ENCODE results near the gene AGAP2.

Gene AGAP2

GRCh38 chr12:57707250-57707649 lies 31.3 kb downstream of the AGAP2 start:
- H3K36me3 ChIP-seq (ENCODE audit: control insufficient read depth, insufficient read depth, low read length), result peaks cover 5% of the 10 kb centered on the region; the same call in 1 of the 2 replicates
- H3K9ac ChIP-seq (ENCODE audit: low read depth, low read length), result no peak overlapping the region
- H3K9me3 ChIP-seq (ENCODE audit: control insufficient read depth, insufficient read depth, low read length), result no peaks in the 10 kb centered on the region
- H3K4me1 ChIP-seq (ENCODE audit: control insufficient read depth, insufficient read depth, low read length), result no peaks in the 10 kb centered on the region
- H3K27me3 ChIP-seq (ENCODE audit: control insufficient read depth, insufficient read depth, low read length), result no peaks in the 10 kb centered on the region
- no peak overlapping the region for H3K4me3 ChIP-seq (ENCODE audit: low read depth, low read length)
- no peak overlapping the region for H3K27ac ChIP-seq (ENCODE audit: low read depth, low read length)

- no peaks in the 10 kb centered on the region for H3K4me1 ChIP-seq (ENCODE audit: control insufficient read depth, insufficient read depth, low read length)
- peaks cover 14% of the 10 kb centered on the region for H3K36me3 ChIP-seq (ENCODE audit: control insufficient read depth, insufficient read depth, low read length)
- no peak overlapping the region for H3K9ac ChIP-seq (ENCODE audit: low read depth, low read length)
- H3K27ac ChIP-seq (ENCODE audit: low read depth, low read length), result no peak overlapping the region
- no peak overlapping the region for H3K4me3 ChIP-seq (ENCODE audit: low read depth, low read length)
- H3K9me3 ChIP-seq (ENCODE audit: control insufficient read depth, insufficient read depth, low read length), result no peaks in the 10 kb centered on the region
- H3K27me3 ChIP-seq (ENCODE audit: control insufficient read depth, insufficient read depth, low read length), result no peaks in the 10 kb centered on the region
Observed at GRCh38 chr12:57700317-57700716, 38.2 kb downstream of the AGAP2 start.

GRCh38 chr12:57698414-57698813 lies 40.1 kb downstream of the AGAP2 start:
- H3K4me1 ChIP-seq (ENCODE audit: control insufficient read depth, insufficient read depth, low read length), result 0 out of 2 replicates have a peak, but pooled peaks cover 4% of the 10 kb centered on the region
- no peaks in the 10 kb centered on the region for H3K27me3 ChIP-seq (ENCODE audit: control insufficient read depth, insufficient read depth, low read length)
- H3K9ac ChIP-seq (ENCODE audit: low read depth, low read length), result no peak overlapping the region
- no peaks in the 10 kb centered on the region for H3K9me3 ChIP-seq (ENCODE audit: control insufficient read depth, insufficient read depth, low read length)
- no peak overlapping the region for H3K4me3 ChIP-seq (ENCODE audit: low read depth, low read length)
- peaks cover 14% of the 10 kb centered on the region for H3K36me3 ChIP-seq (ENCODE audit: control insufficient read depth, insufficient read depth, low read length)
- no peak overlapping the region for H3K27ac ChIP-seq (ENCODE audit: low read depth, low read length)

- Histone ChIP-seq H3K4me3 (ENCODE audit: low read depth, low read length) (no peak overlapping the region), H3K9me3 (ENCODE audit: control insufficient read depth, insufficient read depth, low read length) (no peaks in the 10 kb centered on the region), H3K4me1 (ENCODE audit: control insufficient read depth, insufficient read depth, low read length) (0 out of 2 replicates have a peak, but pooled peaks cover 4% of the 10 kb centered on the region), H3K27me3 (ENCODE audit: control insufficient read depth, insufficient read depth, low read length) (no peaks in the 10 kb centered on the region), H3K9ac (ENCODE audit: low read depth, low read length) (no peak overlapping the region), H3K27ac (ENCODE audit: low read depth, low read length) (no peak overlapping the region), H3K36me3 (ENCODE audit: control insufficient read depth, insufficient read depth, low read length) (peaks cover 14% of the 10 kb centered on the region)
Observed at GRCh38 chr12:57697076-57697475, 41.5 kb downstream of the AGAP2 start.

GRCh38 chr12:57695770-57696432 lies 42.6 kb downstream of the AGAP2 start:
- Histone ChIP-seq H3K36me3 (ENCODE audit: control insufficient read depth, insufficient read depth, low read length) (peaks cover 14% of the 10 kb centered on the region), H3K4me3 (ENCODE audit: low read depth, low read length) (no peak overlapping the region), H3K9me3 (ENCODE audit: control insufficient read depth, insufficient read depth, low read length) (no peaks in the 10 kb centered on the region), H3K4me1 (ENCODE audit: control insufficient read depth, insufficient read depth, low read length) (0 out of 2 replicates have a peak, but pooled peaks cover 4% of the 10 kb centered on the region), H3K9ac (ENCODE audit: low read depth, low read length) (no peak overlapping the region), H3K27ac (ENCODE audit: low read depth, low read length) (no peak overlapping the region), H3K27me3 (ENCODE audit: control insufficient read depth, insufficient read depth, low read length) (no peaks in the 10 kb centered on the region)

- peak overlapping the region; percentile 30 for H3K27ac ChIP-seq (ENCODE audit: low read depth, low read length)
- H3K9ac ChIP-seq (ENCODE audit: low read depth, low read length), result peak overlapping the region; percentile 72
- peak overlapping the region; percentile 81 for H3K4me3 ChIP-seq (ENCODE audit: low read depth, low read length)
- H3K27me3 ChIP-seq (ENCODE audit: control insufficient read depth, insufficient read depth, low read length), result no peaks in the 10 kb centered on the region
- 0 out of 2 replicates have a peak, but pooled peaks cover 4% of the 10 kb centered on the region for H3K4me1 ChIP-seq (ENCODE audit: control insufficient read depth, insufficient read depth, low read length)
- H3K9me3 ChIP-seq (ENCODE audit: control insufficient read depth, insufficient read depth, low read length), result no peaks in the 10 kb centered on the region
- peaks cover 14% of the 10 kb centered on the region for H3K36me3 ChIP-seq (ENCODE audit: control insufficient read depth, insufficient read depth, low read length)
Observed at GRCh38 chr12:57694459-57695019, 44.0 kb downstream of the AGAP2 start.

GRCh38 chr12:57693659-57694458 lies 44.7 kb downstream of the AGAP2 start, which contains the start of gene OS9:
TSS of gene OS9 (plus strand) at chr12:57694132. CDS start at chr12:57694162, 30 bp downstream.
- Histone ChIP-seq H3K27me3 (ENCODE audit: control insufficient read depth, insufficient read depth, low read length) (no peaks in the 10 kb centered on the region), H3K9me3 (ENCODE audit: control insufficient read depth, insufficient read depth, low read length) (no peaks in the 10 kb centered on the region), H3K27ac (ENCODE audit: low read depth, low read length) (peak within 1 kb of the TSS; percentile 30), H3K36me3 (ENCODE audit: control insufficient read depth, insufficient read depth, low read length) (peaks cover 14% of the 10 kb centered on the region), H3K9ac (ENCODE audit: low read depth, low read length) (peak within 1 kb of the TSS; percentile 72), H3K4me3 (ENCODE audit: low read depth, low read length) (peak within 1 kb of the TSS; percentile 81), H3K4me1 (ENCODE audit: control insufficient read depth, insufficient read depth, low read length) (0 out of 2 replicates have a peak, but pooled peaks cover 4% of the 10 kb centered on the region)

- Histone ChIP-seq H3K36me3 (ENCODE audit: control insufficient read depth, insufficient read depth, low read length) (peaks cover 14% of the 10 kb centered on the region), H3K9me3 (ENCODE audit: control insufficient read depth, insufficient read depth, low read length) (no peaks in the 10 kb centered on the region), H3K27me3 (ENCODE audit: control insufficient read depth, insufficient read depth, low read length) (no peaks in the 10 kb centered on the region), H3K4me1 (ENCODE audit: control insufficient read depth, insufficient read depth, low read length) (0 out of 2 replicates have a peak, but pooled peaks cover 4% of the 10 kb centered on the region), H3K27ac (ENCODE audit: low read depth, low read length) (no peak overlapping the region), H3K9ac (ENCODE audit: low read depth, low read length) (no peak overlapping the region), H3K4me3 (ENCODE audit: low read depth, low read length) (peak overlapping the region; percentile 33)
Observed at GRCh38 chr12:57693317-57693658, 45.3 kb downstream of the AGAP2 start.

GRCh38 chr12:57692500-57692899 lies 46.0 kb downstream of the AGAP2 start:
- Histone ChIP-seq H3K27me3 (ENCODE audit: control insufficient read depth, insufficient read depth, low read length) (no peaks in the 10 kb centered on the region), H3K4me3 (ENCODE audit: low read depth, low read length) (no peak overlapping the region), H3K9ac (ENCODE audit: low read depth, low read length) (no peak overlapping the region), H3K27ac (ENCODE audit: low read depth, low read length) (no peak overlapping the region), H3K9me3 (ENCODE audit: control insufficient read depth, insufficient read depth, low read length) (peaks cover under 1% of the 10 kb centered on the region; the same call in 1 of the 2 replicates), H3K36me3 (ENCODE audit: control insufficient read depth, insufficient read depth, low read length) (peaks cover 14% of the 10 kb centered on the region), H3K4me1 (ENCODE audit: control insufficient read depth, insufficient read depth, low read length) (0 out of 2 replicates have a peak, but pooled peaks cover 4% of the 10 kb centered on the region)

- no peak overlapping the region for H3K27ac ChIP-seq (ENCODE audit: low read depth, low read length)
- H3K4me3 ChIP-seq (ENCODE audit: low read depth, low read length), result no peak overlapping the region
- H3K9me3 ChIP-seq (ENCODE audit: control insufficient read depth, insufficient read depth, low read length), result peaks cover 4% of the 10 kb centered on the region; the same call in 1 of the 2 replicates
- H3K9ac ChIP-seq (ENCODE audit: low read depth, low read length), result no peak overlapping the region
- H3K4me1 ChIP-seq (ENCODE audit: control insufficient read depth, insufficient read depth, low read length), result no peaks in the 10 kb centered on the region
- no peaks in the 10 kb centered on the region for H3K27me3 ChIP-seq (ENCODE audit: control insufficient read depth, insufficient read depth, low read length)
- H3K36me3 ChIP-seq (ENCODE audit: control insufficient read depth, insufficient read depth, low read length), result no peaks in the 10 kb centered on the region
Observed at GRCh38 chr12:57688931-57689330, 49.6 kb downstream of the AGAP2 start.

- Histone ChIP-seq H3K4me3 (ENCODE audit: low read depth, low read length) (no peak overlapping the region), H3K4me1 (ENCODE audit: control insufficient read depth, insufficient read depth, low read length) (no peaks in the 10 kb centered on the region), H3K9me3 (ENCODE audit: control insufficient read depth, insufficient read depth, low read length) (peaks cover 4% of the 10 kb centered on the region), H3K27ac (ENCODE audit: low read depth, low read length) (no peak overlapping the region), H3K27me3 (ENCODE audit: control insufficient read depth, insufficient read depth, low read length) (no peaks in the 10 kb centered on the region), H3K36me3 (ENCODE audit: control insufficient read depth, insufficient read depth, low read length) (no peaks in the 10 kb centered on the region), H3K9ac (ENCODE audit: low read depth, low read length) (no peak overlapping the region)
Observed at GRCh38 chr12:57687862-57688261, 50.7 kb downstream of the AGAP2 start.

All from HUES48 (cell line).